Upper lobe of left lung (tissue), 4 donors: ENCODE data around the gene FHIT.

Experiments used
- CTCF ChIP-seq, 6 experiments: fragments of 450-650 bp in 4 of 6; fragments of 200-600 bp in 2 of 6; sonication (generic) in 2 of 6; IDR thresholded peaks; one replicate each; pipeline ENCODE4 v1.5.1; 2016 to 2019; ENCODE audit warnings: antibody characterized with exemption in 6 of 6
- POLR2A ChIP-seq, 4 donors: fragments of 450-650 bp; IDR thresholded peaks; one replicate each; pipeline ENCODE4 v1.5.1; 2016 to 2017; ENCODE audit warnings: antibody characterized with exemption in 4 of 4, mild to moderate bottlenecking in 2 of 4
- POLR2AphosphoS5 ChIP-seq, 2 donors: sonication (generic); formaldehyde crosslinking; IDR thresholded peaks; one replicate each; pipeline ENCODE4 v1.5.1; 2017; ENCODE audit warnings: antibody characterized with exemption in 2 of 2

- TF ChIP-seq POLR2A (IDR thresholded peaks at IDR 0.05) (no peak), CTCF (IDR thresholded peaks at IDR 0.05) (no peak), POLR2AphosphoS5 (IDR thresholded peaks at IDR 0.05) (no peak)
Measured at GRCh38 chr3:60765776-60766175, 485.5 kb downstream of the FHIT start.
